ENCODE results near the gene BRCC3.

Gene BRCC3

DNA sequence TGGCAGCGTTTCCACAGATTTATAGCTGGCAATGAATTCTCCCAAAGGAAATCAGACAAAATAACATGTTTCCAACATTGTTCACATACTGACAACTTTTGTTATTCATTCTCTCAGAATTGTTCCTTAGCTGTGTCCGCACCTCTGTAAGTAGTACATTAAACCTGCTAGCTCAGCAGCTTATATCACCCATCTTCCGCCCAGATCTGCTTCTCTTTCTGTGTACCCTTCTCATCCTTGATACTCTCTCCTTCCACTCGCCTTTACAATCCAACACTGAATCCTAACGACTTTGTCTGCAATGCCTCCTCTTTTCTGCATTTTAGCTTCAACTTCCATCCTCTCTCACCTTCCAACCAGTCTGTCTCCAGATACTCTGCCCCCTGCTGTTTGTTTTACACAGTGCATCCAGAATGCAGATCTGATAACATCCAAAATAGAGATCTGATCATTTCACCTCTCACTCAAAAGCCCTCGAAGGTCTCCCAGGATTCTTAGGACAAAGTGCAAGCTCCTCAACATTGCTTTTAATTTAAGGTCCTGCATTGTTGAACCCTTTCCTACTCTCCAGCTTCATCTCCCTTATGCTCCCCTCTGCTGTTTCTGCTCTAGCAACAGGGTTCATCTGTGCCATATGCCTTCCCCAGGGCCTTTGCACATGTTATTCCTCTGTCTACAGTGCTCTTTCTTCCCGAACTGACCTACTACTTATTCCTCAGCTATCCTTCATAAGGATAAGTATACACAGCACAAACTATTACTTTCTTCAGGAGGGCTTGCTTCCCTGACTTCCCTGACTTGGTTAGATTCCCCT lies 77.6 kb downstream of the BRCC3 start:
- DNase-seq: peak; percentile 19

GRCh38 chrX:155169881-155170280 lies 98.6 kb downstream of the BRCC3 start:
- no peak for DNase-seq
